PC-9 (cell line): ENCODE data around the gene KLK5. TPM values are rescaled to one million over a fixed set of nuclear protein-coding genes. Genes with fewer than 3 reads are reported as not detected.

Experiments
- BruUV-seq: library from RNA; stranded (reverse); fragments of 400-500 nt; replicated peaks from 2 replicates; lab custom pipeline; 2021; lab: Mats Ljungman, UMichigan
- CTCF ChIA-PET: fragments of 300-600 bp; sonication (Branson Sonifier 250); formaldehyde crosslinking; loops from one replicate; lab custom pipeline; 2022; ENCODE audit warnings: antibody characterized with exemption; lab: Charles Lee
- POLR2A ChIA-PET: fragments of 300-600 bp; sonication (Branson Sonifier 250); formaldehyde crosslinking; loops from one replicate; lab custom pipeline; 2022; ENCODE audit warnings: antibody characterized with exemption; ENCODE audit not compliant: unreplicated experiment; lab: Charles Lee
- DNase-seq, 2 experiments: peaks; one replicate each; pipeline versions ENCODE4 v3.0.0 to v3.0.0-alpha.2; 2015 to 2022; ENCODE audit warnings: mixed read lengths in 1 of 2
- H2AFZ ChIP-seq: fragments of 200-600 bp; sonication (generic); 2 replicates; pipeline ENCODE4 v1.8.1; 2017; ENCODE audit warnings: antibody characterized with exemption
- H3F3A ChIP-seq: fragments of 200-600 bp; sonication (generic); 2 replicates; pipeline ENCODE4 v1.8.1; 2017; ENCODE audit warnings: antibody characterized with exemption, mild to moderate bottlenecking, low read depth; ENCODE audit not compliant: insufficient read depth
- H3K27ac ChIP-seq: fragments of 200-600 bp; sonication (generic); 2 replicates; pipeline ENCODE4 v1.6.1; 2016; ENCODE audit warnings: mixed run types
- H3K27me3 ChIP-seq: fragments of 200-600 bp; sonication (generic); 2 replicates; pipeline ENCODE4 v1.6.1; 2016; ENCODE audit warnings: low read depth, mixed run types; ENCODE audit not compliant: insufficient read depth
- H3K36me3 ChIP-seq: fragments of 200-600 bp; sonication (generic); 2 replicates; pipeline ENCODE4 v1.6.1; 2016; ENCODE audit warnings: low read depth, mixed run types
- H3K4me1 ChIP-seq: fragments of 200-600 bp; sonication (generic); replicated peaks from 2 replicates; pipeline ENCODE4 v1.6.1; 2016; ENCODE audit warnings: mixed run types; ENCODE audit not compliant: insufficient read depth
- H3K4me2 ChIP-seq: fragments of 200-600 bp; sonication (generic); 2 replicates; pipeline ENCODE4 v1.6.1; 2017; ENCODE audit warnings: mixed run types
- H3K4me3 ChIP-seq: fragments of 200-600 bp; sonication (generic); 2 replicates; pipeline ENCODE4 v1.6.1; 2016; ENCODE audit warnings: mixed run types
- H3K79me2 ChIP-seq: fragments of 200-600 bp; sonication (generic); 2 replicates; pipeline ENCODE4 v1.6.1; 2017; ENCODE audit warnings: low read depth, mixed run types
- H3K9me2 ChIP-seq: fragments of 200-600 bp; sonication (generic); 2 replicates; pipeline ENCODE4 v1.8.1; 2017; ENCODE audit warnings: mild to moderate bottlenecking; ENCODE audit not compliant: insufficient read depth
- H3K9me3 ChIP-seq: fragments of 200-600 bp; sonication (generic); 2 replicates; pipeline ENCODE4 v1.8.1; 2016; ENCODE audit warnings: low read depth; ENCODE audit not compliant: insufficient read depth
- H4K20me1 ChIP-seq: fragments of 200-600 bp; sonication (generic); 2 replicates; pipeline ENCODE4 v1.8.1; 2017; ENCODE audit not compliant: insufficient read depth
- CTCF ChIP-seq: fragments of 200-600 bp; sonication (generic); conservative IDR thresholded peaks from 2 replicates; pipeline ENCODE4 v1.6.1; 2017; ENCODE audit warnings: mixed run types, antibody characterized with exemption, mild to moderate bottlenecking, moderate library complexity
- EZH2 ChIP-seq: fragments of 200-600 bp; sonication (generic); IDR thresholded peaks from 2 replicates; pipeline ENCODE4 v1.8.0; 2017; ENCODE audit warnings: antibody characterized with exemption, low read depth
- intact Hi-C: fragments of 100-400 bp; cut with micrococcal nuclease; formaldehyde crosslinking; loops from one replicate; pipeline ENCODE4 v1.10.0; 2022; ENCODE audit not compliant: unreplicated experiment
- total RNA-seq: library from RNA; stranded (reverse); gene quantifications from 2 replicates; pipeline ENCODE4 v1.2.3, GENCODE V29; 2021

Gene KLK5
- total RNA-seq, 1 experiment from 2014 or later, result 405 TPM

DNA sequence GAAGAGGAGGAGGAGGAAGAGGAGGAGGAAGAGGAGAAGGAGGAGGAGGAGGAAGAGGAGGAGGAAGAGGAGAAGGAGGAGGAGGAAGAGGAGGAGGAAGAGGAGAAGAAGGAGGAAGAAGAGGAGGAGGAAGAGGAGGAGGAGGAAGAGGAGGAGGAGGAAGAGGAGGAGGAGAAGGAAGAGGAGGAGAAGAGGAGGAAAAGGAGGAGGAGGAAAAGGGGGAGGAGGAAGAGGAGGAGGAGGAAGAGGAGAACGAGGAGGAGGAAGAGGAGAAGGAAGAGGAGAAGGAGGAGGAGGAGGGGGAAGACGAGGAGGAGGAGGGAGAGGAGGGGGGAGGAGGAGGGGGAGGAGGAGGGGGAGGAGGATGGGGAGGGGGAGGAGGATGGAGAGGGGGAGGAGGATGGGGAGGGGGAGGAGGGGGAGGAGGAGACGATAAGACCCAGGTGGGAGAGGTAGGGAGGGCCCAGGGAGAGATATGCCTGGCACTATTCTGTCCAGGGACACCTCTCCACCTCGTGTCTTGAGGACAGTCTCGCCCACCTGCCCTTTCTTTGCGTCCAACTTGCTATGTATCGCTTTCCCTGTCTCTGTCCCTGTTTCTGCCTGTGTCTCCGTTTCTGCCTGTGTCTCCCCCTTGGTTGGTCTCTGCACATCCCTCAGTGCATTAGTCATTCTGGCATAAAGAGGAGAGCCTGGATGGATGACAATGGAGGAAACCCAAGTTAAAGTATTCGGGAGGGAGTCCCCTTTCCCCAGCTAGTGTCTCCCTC, 7.1 kb upstream of the KLK5 start:
- Histone ChIP-seq H3K36me3 (peaks cover 36% of the 10 kb centered on the region), H3K27ac (no peak overlapping the region), H3K4me3 (no peak overlapping the region), H3K9me3 (no peaks in the 10 kb centered on the region), H3K9me2 (no peaks in the 10 kb centered on the region), H4K20me1 (peaks cover 4% of the 10 kb centered on the region; the same call in 1 of the 2 replicates), H3K79me2 (peaks cover 14% of the 10 kb centered on the region), H2AFZ (no peak overlapping the region), H3K4me2 (no peak overlapping the region), H3K4me1 (no peaks in the 10 kb centered on the region), H3F3A (peaks cover 76% of the 10 kb centered on the region), H3K27me3 (no peaks in the 10 kb centered on the region)
- no TSS peak for BruUV-seq
- intact Hi-C loops, result no loop called here
- TF ChIP-seq EZH2 (no peak), CTCF (no peak)
- ChIA-PET POLR2A (no interaction called here), CTCF (no interaction called here)
- no peak for DNase-seq

GRCh38 chr19:50957587-50957986, 4.7 kb upstream of the KLK5 start:
- CTCF ChIA-PET, result interaction anchor here (0.6 kb wide), 2 partner anchors 57 to 60 kb away, joined by 10 to 11 read pairs; no protein-coding TSS in a partner anchor

DNA sequence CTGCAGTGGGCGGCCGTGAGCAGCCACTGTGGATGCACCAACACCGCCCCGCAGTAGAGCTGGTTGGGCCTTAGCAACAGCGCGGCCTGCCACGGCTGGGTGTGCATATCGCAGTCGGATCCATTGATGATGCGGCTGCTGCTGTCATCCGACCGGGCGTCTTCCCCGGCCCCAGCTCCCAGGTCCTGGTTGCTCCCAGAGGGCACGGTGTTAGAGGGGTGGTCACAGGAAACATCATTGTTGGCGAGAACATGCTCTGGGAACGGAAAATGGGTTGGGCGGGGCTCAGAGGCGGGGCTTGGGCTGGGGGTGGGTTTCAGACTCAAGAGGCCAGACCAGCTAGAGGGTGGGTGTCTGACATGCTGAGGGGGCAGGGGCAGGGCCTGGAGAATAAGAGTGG, 3.0 kb downstream of the KLK5 start:
- BruUV-seq, result no TSS peak
- H3K9me3 ChIP-seq, result no peaks in the 10 kb centered on the region
- intact Hi-C loops, result no loop called here
- no peak overlapping the region for H3K27ac ChIP-seq
- peaks cover 13% of the 10 kb centered on the region for H3K4me1 ChIP-seq
- H4K20me1 ChIP-seq, result peaks cover 4% of the 10 kb centered on the region; the same call in 1 of the 2 replicates
- no peak for TF ChIP-seq CTCF
- H3K4me2 ChIP-seq, result no peak overlapping the region
- H3K36me3 ChIP-seq, result peaks cover 14% of the 10 kb centered on the region
- no peak for DNase-seq
- CTCF ChIA-PET, result interaction anchor here (0.5 kb wide), 2 partner anchors 71 to 603 kb away, joined by 3 to 6 read pairs; no protein-coding TSS in a partner anchor
- H3K4me3 ChIP-seq, result no peak overlapping the region
- H2AFZ ChIP-seq, result no peak overlapping the region
- H3K9me2 ChIP-seq, result no peaks in the 10 kb centered on the region
- H3F3A ChIP-seq, result peaks cover 39% of the 10 kb centered on the region
- peaks cover 25% of the 10 kb centered on the region for H3K79me2 ChIP-seq
- H3K27me3 ChIP-seq, result no peaks in the 10 kb centered on the region
- POLR2A ChIA-PET, result no interaction called here

More at GRCh38 chr19:50957587-50957986, 4.7 kb upstream of the KLK5 start:
- peaks cover 62% of the 10 kb centered on the region for H3F3A ChIP-seq
- H3K36me3 ChIP-seq, result peaks cover 13% of the 10 kb centered on the region
- no peak for TF ChIP-seq CTCF
- no peak for TF ChIP-seq EZH2
- no peaks in the 10 kb centered on the region for H3K9me2 ChIP-seq
- no peak overlapping the region for H3K27ac ChIP-seq
- H3K79me2 ChIP-seq, result peaks cover 1% of the 10 kb centered on the region; the same call in 1 of the 2 replicates
- no peak overlapping the region for H3K4me2 ChIP-seq
- H3K4me3 ChIP-seq, result no peak overlapping the region
- BruUV-seq, result no TSS peak
- H2AFZ ChIP-seq, result no peak overlapping the region
- POLR2A ChIA-PET, result no interaction called here
- no peaks in the 10 kb centered on the region for H4K20me1 ChIP-seq
- H3K27me3 ChIP-seq, result no peaks in the 10 kb centered on the region
- H3K4me1 ChIP-seq, result peaks cover 9% of the 10 kb centered on the region
- no peak for DNase-seq
- intact Hi-C loops, result no loop called here
- no peaks in the 10 kb centered on the region for H3K9me3 ChIP-seq
